HG03521 (cell line): ENCODE measurements around the gene AKR1C3.
"Not testable (repeated sequence)": the region's sequence is repeated elsewhere in the genome, so short reads cannot be mapped to it uniquely, and the experiment has no call there.

Source experiments
- ATAC-seq: cut with Tn5 transposase; IDR thresholded peaks from one replicate; pipeline ENCODE4 v1.9.1; 2021; ENCODE audit warnings: mild to moderate bottlenecking, moderate library complexity; ENCODE audit not compliant: unreplicated experiment

Gene AKR1C3

DNA sequence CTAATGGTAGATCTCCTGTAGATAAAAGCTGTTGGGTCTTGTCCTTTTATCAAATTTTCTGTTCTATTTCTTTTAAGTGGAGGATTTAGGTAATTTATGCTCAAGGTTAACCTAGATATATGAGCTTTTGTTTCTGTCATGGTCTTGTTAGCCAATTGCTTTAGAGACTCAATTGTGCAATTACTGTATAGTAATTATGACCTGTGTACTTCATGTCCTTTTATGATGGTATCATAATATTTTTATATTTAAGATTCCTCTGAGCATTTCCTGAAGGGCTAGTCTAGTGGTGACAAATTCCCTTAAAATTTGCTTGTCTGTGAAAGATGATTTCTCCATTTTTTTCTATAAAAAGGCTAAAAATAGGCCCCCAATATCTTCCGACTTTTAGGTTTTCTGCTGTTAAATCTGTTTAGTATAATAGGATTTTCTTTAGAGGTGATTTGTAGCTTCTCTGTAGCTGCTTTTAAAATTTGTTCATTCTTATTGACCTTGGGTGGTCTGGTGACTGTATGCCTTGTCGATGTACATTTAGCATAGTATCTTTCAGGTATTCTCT lies 5.4 kb upstream of the AKR1C3 start:
- no peak for ATAC-seq

DNA sequence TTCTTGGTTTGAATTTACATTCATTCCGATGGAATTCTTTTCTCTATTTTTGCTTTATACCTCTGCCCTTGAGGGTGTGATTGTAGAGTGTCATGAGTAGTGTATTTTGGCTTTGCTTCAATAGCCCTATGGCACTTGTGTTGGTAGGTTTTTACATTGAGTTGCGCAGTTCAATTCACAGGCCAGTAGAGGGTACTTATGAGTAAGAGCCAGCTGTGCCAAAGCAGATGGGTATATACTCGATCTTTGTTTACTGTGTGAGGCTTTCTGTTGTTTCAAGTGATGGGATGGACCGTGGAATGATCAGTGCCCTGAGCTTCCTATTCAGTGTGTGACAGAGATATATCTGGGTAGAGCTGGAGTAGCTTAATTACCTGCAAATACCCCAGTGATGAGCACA lies 4.3 kb upstream of the AKR1C3 start:
- ATAC-seq, result no peak

DNA sequence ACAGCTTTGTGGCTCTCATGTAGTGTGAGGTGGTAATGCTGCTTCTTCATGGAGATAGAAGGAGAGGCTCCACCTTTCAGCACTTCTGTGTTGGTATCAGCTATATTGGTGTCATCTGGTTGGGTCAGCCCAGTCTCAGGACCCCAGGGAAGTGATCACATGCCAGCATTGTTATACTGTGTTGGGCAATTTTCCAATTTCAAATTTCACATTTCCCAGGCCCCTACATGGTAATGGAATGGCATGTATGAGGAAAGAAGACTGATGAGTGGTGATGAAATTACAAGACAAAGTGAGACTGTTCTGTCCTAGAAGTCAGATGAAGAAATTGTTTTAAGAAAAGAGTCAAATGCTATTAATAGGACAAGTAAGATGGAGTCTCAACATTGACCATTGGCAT lies 3.7 kb upstream of the AKR1C3 start:
- no peak for ATAC-seq

DNA sequence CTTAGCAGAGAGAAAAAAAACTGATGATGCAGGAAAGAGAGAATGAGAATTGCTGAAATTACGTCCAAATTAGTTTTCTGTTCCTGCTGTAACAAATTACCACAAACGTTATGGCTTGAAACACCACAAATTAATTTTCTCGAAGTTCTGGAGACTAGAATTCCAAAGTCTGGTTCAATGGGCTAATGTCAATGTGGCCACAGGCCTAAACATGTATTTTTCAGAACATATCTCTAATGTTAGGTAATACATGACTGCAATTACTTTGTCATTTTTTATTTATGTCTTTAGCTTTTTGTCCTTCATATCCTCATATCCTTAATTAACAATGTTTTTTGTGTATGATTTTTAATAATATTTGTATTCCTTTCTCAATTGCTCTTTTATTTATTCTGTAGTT lies 3.0 kb upstream of the AKR1C3 start:
- ATAC-seq, result no peak

DNA sequence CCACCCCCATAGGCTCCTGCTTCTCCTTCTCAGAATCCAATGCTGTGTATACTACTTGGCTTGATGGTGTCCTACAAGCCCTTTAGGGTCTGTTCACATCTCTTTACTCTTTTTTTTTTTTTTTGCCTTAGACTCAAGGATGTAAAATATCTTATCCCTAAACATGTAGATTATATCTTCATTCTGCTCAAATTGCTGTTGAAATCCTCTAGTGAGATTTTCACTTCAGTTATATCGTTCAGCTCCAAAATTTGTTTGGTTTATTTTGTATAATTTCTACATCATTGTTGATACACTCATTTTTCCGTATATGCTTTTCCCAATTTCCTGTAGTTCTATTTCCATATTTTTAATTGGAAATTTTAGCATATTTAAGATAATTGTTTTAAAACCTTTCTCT lies 1.8 kb upstream of the AKR1C3 start:
- no peak for ATAC-seq

DNA sequence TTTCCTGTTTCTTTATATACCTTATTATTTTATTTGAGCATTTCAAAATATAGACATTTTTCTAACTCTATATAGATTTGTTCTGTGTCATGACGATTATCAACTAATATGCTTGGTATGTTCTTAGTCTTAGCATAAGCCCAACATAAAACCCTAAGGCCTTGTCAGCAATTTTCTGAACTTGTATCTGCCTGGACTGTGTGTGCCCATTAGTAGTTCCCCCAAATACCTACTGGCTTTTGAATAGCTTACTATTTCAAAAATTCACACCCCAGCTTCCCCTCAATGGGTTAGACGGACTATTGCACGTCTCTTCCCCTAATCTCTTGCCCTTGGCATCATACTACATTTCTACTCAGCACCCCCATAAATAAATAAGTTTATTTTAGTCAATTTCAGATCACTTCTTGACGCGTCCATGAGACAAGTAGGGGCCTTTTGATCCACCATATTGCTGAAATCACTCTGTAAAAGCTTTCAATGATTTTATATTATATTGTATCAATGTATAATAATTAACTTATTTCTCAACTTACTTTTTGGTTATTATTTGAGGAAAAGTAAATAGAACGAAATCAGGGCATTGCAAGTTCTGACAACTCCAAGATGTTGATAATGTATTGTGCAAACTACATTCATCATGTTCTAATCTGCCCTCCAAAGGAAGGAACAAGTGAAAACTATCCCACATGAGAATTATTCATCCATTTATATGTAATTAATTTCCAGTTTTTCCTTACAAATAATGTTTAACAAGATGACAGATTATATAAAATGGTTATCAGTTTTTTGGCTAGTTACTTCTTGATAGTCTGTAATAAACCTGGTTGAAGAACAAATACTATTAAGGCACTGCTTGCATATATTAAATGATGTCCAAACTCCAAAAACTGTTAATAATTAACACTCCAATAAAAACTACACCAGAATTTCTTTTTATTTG lies 1.1 kb upstream of the AKR1C3 start:
- ATAC-seq, result no peak

DNA sequence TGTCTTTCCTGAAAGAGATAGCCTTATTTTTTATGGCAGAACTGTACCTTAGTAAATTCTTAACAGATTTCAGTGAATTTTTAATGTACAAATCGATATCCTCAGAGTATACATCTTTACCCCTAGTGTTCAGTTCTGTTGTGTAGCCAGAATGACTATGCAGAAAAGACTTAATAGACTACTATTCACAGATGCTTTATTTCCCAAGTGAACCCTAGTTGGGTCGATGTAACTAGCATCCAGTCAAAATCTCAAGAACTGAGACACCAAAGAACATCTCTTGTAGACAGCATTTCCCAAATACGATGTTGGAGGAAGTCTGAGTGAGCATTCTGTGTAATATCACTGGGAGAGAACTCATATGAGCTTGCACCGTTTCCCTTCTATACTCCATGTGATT lies 1.5 kb downstream of the AKR1C3 start:
- ATAC-seq, result no peak

DNA sequence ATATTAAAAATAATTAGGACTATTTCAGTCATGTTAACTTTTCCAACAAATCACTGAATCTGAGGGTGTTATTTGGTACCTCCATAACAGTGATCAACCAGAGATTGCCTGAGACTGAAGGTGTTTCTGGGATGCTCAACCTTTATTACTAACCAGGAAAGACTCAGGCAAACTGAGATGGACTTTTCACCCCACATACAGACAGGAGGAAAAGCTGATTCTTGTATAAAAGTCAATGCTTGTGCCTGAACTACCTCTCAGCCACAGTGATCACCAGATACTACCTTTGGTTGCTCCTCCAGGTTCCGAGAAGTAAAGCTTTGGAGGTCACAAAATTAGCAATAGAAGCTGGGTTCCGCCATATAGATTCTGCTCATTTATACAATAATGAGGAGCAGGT lies 1.9 kb downstream of the AKR1C3 start:
- ATAC-seq, result no peak

DNA sequence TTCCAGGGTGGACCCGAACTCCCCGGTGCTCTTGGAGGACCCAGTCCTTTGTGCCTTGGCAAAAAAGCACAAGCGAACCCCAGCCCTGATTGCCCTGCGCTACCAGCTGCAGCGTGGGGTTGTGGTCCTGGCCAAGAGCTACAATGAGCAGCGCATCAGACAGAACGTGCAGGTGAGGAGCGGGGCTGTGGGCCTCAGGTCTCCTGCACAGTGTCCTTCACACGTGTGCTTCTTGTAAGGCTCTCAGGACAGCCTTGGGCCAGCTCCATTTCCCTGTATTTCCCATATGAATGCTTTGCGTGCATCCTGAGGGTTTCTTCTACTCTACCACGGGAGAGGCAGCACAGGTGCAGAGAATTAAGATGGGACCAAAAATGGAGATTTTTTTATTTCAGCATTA lies 8.3 kb downstream of the AKR1C3 start:
- not testable (repeated sequence) for ATAC-seq

DNA sequence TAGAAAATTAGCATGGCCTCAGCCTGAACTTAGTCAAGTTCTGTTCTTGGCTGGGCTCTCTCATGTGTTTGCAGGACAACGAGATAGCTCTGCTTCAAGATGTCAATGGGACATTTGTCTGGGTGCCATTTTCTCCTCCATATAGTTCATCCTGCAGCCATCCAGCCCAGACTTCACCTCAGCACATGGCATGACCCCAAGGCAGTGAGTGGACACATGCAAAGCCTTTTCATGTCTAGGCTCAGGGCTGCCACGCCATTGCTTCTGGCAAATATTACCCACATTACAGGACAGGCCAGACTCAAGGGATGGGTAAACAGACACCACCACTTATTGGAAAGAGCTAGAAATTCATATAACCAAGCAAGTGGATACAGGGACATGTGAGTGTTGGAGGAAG lies 9.3 kb downstream of the AKR1C3 start:
- ATAC-seq, result no peak

DNA sequence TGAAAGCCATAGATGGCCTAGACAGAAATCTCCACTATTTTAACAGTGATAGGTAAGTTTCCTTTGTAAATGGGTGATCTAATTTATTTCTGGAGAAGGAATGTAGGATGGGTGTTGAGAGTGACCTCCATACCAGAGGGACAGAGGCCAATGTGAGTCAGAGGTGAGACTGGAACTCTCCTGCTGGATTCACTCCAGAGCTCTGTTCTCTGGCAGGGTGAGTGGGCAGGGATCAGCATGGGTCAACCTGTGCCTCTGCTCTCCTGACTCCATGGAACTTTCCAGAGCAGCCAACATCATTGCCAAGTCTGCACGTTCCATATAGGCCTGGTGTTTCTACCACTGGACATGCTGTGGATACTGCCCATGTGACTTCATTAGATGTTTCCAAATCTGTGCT lies 11.4 kb downstream of the AKR1C3 start:
- ATAC-seq, result no peak

DNA sequence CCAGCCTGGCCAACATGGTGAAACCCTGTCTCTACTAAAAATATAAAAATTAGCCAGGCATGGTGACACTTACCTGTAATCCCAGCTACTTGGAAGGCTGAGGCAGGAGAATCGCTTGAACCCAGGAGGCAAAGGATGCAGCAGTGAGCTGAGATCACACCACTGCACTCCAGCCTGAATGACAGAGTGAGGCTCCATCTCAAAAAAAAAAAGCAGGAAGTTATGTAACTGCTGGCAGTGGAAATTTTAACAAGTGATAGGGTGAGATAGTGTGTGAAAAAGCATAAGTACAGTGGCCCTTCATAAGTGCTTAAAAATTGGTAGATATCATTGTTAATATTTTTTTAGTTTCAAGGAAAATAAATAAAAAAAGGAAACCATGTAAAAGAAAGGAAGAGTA lies 12.3 kb downstream of the AKR1C3 start:
- ATAC-seq, result no peak

DNA sequence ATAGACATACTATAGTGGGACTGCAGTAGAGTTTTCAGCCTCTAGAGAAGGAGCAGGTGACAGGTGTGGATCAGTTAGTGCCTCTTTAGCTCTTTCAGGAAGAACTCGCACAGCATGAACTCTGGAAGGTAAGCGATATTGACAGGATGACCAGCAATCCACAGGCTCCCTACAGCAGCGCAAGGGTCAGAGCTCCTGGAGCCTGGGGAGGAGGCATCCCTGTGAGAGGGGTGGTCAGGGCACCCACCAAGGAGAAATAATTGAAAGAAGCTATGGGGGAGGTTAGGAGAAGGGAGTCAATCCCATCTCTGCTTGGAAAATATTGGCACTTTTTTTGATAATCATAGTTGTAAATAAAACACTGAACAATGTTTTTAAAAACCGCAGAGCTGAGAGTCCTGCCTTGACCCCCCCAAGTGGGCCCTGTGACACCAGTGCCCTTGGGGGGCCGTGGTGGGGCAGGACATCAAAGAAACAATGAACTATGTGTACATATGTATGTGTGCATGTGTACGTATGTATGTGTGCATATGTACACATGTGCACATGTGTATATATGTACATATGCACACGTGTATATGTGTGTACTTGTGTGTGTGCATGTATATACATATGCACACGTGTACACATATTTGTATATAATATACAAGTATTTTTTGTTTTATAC lies 13.8 kb downstream of the AKR1C3 start:
- ATAC-seq, result no peak

DNA sequence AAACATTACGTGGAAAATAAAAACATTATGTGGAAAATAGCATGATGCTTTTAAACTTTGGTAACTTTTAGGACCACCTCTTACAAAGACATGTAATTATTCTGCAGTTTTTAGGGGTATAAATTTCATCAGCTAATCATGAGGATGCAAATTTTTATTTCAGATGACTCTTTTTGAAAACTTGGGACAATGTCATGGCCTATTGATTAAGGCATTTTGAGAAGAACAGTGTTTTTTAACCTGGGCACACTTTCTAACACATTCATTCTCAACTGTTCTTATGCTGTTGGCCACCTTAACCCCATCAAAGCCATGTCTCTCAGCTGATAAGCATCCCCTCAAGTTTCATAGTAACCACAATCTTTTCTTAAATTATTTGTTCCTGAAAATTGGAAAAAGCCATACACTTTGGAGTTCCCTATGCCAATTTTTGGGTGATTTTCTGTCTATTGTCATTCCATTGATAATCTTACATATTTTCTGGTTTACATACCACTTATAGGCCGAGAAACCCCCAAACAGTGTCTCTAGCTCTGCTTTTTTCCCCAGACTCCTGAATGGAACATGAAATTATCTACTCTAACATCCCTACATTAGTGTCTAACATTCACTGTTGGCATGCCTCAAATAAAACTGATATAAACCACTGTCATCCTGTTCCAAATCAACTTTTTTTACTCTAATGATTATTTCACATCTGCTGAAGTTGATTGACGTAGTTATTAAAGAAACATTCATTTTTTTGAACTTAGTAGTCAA lies 14.6 kb downstream of the AKR1C3 start:
- no peak for ATAC-seq

DNA sequence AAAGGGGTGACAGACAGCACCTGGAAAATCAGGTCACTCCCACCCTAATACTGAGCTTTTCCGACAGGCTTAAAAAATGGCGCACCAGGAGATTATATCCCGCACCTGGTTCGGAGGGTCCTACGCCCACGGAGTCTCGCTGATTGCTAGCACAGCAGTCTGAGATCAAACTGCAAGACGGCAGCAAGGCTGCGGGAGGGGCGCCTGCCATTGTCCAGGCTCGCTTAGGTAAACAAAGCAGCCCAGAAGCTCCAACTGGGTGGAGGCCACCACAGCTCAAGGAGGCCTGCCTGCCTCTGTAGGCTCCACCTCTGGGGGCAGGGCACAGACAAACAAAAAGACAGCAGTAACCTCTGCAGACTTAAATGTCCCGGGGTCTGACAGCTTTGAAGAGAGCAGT lies 15.6 kb downstream of the AKR1C3 start:
- not testable (repeated sequence) for ATAC-seq

DNA sequence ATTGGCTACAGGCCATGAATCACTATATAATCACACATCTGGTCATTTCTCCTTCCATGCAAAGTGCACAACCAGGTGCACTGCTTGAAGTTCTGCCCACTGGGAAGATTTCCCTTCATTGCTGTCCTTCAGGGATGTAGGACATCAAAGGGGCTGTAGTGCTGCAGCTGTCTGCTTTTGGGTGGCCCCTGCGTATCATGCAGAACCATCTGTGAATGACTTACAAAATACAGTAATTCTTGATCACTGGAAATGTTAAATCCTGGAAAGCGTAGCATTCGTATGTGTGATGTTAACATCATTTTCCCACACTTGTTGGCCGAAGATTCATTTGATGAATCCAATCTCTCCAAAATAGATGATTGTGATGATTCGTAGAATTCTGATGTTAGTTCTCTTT lies 22.4 kb downstream of the AKR1C3 start:
- ATAC-seq, result no peak

DNA sequence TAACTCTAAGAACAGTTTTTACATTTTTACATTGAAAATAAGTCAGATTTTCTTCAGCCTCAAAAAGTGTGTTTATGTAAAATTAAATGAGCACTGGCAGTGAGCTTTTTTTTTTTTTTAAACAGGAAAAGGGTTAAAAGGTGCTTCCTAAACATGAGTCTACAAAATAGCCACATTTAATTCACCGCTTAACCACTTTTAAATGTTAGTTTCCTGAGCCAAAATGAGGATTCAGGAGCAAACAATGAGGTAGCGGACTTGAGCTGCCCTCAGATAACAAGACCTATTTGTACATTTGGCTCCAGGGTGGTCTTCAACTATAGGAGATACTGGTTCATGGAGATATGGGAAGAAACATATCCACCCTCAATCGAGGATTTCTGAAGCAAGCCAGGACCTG lies 22.8 kb downstream of the AKR1C3 start:
- no peak for ATAC-seq

DNA sequence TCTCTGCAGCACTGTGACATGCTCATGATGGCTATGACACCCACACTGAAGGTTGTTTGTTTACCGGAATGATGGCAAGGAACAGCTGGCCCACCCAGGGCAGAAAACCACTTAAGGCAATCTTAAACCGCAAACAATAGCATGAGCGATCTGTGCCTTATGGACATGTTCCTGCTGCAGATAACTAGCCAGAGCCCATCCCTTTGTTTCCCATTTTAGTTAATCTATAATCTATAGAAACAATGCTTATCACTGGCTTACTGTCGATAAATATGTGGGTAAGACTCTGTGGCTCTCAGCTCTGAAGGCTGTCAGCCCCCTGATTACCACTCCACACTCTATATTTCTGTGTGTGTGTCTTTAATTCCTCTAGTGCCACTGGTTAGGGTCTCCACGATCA lies 25.8 kb downstream of the AKR1C3 start:
- not testable (repeated sequence) for ATAC-seq

DNA sequence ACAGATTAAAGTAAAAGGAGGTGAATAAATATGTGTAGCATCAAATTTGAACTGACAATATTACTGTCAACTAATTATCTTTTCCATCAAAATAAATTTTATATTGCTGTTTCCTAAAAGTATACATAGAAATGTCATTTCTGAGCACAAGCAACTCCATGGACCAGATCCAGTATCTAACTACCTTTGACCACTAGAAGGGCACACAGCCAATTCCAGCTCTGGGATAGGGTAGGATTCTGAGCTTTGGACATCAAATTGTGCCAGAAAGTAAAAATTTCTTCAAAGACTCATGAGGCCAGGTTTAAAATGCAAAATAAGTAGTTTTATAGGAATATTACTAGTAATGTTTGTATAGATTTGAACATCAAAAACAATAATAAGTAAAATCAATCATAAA lies 29.7 kb downstream of the AKR1C3 start:
- ATAC-seq, result no peak

DNA sequence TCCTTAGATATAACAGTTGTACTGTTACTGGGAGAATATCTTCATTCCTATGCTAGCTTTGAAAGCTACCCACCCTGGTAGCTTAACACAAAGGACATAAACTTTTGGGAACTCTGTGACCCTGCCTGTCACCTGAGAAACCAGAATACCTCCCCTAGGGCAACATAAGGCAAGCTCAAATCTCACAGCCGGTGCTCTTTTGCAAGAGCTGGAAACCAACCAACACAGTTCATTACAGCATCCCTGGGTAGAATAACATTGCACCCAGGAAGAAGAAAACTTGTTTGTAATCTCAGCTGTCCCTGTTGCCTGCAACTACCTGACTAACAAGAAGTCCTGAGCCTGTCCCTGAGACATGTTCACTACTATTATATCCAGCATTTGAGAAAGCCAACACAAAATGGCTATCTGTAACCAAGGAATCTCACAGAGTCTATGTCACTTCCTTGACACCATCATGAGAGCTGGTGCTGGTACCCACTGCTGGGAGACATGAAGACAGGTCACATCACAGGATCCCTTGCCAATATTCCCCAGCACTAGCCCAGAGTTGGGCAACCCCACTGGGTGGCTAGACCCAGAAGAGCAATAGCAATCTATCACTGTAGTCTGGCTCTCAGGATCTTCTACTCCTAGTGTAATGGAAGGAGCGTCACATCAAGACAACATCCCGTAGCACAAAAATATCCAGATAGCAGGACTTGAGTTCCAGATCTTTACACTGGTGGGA lies 31.3 kb downstream of the AKR1C3 start:
- no peak for ATAC-seq

DNA sequence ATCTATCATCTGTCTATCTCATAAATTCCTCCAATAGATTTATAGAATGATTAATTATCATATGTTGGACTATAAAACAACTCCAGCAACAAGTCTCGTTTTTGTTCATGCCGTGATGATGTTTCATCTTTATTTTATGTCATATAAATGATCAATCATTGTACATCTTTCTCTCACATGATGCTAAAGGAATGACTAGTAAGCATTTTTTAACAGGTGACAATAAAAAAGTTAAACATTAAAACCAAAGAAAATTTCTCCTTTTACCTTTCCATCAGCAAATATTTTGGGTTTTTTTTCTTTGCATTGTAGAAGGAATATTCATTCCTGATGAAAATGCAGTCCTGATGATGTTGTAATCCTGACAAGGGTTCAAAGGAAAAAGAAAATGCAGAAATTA lies 41.4 kb downstream of the AKR1C3 start:
- ATAC-seq, result no peak
